K562 (cell line): Measurements from ENCODE around the gene RPS19BP1. TPM values are rescaled to one million over a fixed set of nuclear protein-coding genes. Genes with fewer than 3 reads are reported as not detected.

Experiments
- BRD9 ChIP-seq: fragments of 450-650 bp; IDR thresholded peaks from 2 replicates; pipeline ENCODE4 v1.6.1; 2018; ENCODE audit warnings: low read depth; ENCODE audit not compliant: partially characterized antibody
- NFIC ChIP-seq: fragments of 450-650 bp; IDR thresholded peaks from 2 replicates; pipeline ENCODE4 v1.6.1; 2017; ENCODE audit warnings: mild to moderate bottlenecking, inconsistent platforms
- SRSF9 ChIP-seq: fragments of 200-400 bp; formaldehyde crosslinking; IDR thresholded peaks from 2 replicates; pipeline ENCODE4 v1.6.1; 2017; ENCODE audit warnings: low read depth, low read length, borderline replicate concordance
- ZFP91 ChIP-seq: sonication (generic); formaldehyde crosslinking; IDR thresholded peaks from 2 replicates; pipeline ENCODE4 v1.8.0; 2022; ENCODE audit warnings: mild to moderate bottlenecking, missing genetic modification reagents
- ZNF280B ChIP-seq: fragments of 250-450 bp; sonication (Bioruptor Pico); IDR thresholded peaks from 2 replicates; pipeline ENCODE4 v1.5.1; 2021; ENCODE audit warnings: mild to moderate bottlenecking
- polyA plus RNA-seq, 8 experiments: library from polyadenylated mRNA; depleted of rRNA in 4 of 8; stranded (reverse) in 5 of 8; unstranded in 3 of 8; fragments of >200 nt; fragmentation: Nextera tagmentation in 2 of 8; fragmentation: Illumina TruSeq in 1 of 8; extraction: Ambion mirVana in 2 of 8; extraction: Trizol in 1 of 8; gene quantifications; 2 replicates each; pipeline versions ENCODE4 v1.2.1 to v1.2.3, GENCODE V29; 2011 to 2014; ENCODE audit warnings: inconsistent platforms in 1 of 8, missing spikeins in 1 of 8
- total RNA-seq, 7 experiments: library from RNA; depleted of rRNA in 6 of 7; stranded (reverse); fragments of >200 nt in 6 of 7; fragmentation: Illumina TruSeq in 2 of 7; extraction: Trizol in 2 of 7; gene quantifications; 2 replicates each; pipeline versions ENCODE4 v1.2.1 to v1.2.3, GENCODE V29; 2011 to 2021; ENCODE audit warnings: low replicate concordance in 1 of 7
- TF ChIP-seq, protein P1 (sequence below), 2 experiments: fragments of 150-350 bp in 1 of 2; IDR thresholded peaks; 2 replicates each; pipeline ENCODE4 v1.6.1; 2012 to 2016; ENCODE audit warnings: low read depth in 2 of 2, low read length in 2 of 2, mild to moderate bottlenecking in 1 of 2, moderate library complexity in 1 of 2
- TF ChIP-seq, protein P2 (sequence below): sonication (generic); formaldehyde crosslinking; IDR thresholded peaks from 2 replicates; pipeline ENCODE4 v1.8.0; 2023; ENCODE audit warnings: mild to moderate bottlenecking, missing genetic modification reagents
- TF ChIP-seq, protein P3 (sequence below): sonication (generic); formaldehyde crosslinking; IDR thresholded peaks from 2 replicates; pipeline ENCODE4 v1.8.0; 2023; ENCODE audit warnings: missing genetic modification reagents, mild to moderate bottlenecking, borderline replicate concordance

Gene RPS19BP1
- total and polyA plus RNA-seq, 9 of the 15 experiments (the other 6 are each of a cell fraction or from before 2014, with no cell fraction given) = 3.0 to 223 (median 84.3) TPM

DNA sequence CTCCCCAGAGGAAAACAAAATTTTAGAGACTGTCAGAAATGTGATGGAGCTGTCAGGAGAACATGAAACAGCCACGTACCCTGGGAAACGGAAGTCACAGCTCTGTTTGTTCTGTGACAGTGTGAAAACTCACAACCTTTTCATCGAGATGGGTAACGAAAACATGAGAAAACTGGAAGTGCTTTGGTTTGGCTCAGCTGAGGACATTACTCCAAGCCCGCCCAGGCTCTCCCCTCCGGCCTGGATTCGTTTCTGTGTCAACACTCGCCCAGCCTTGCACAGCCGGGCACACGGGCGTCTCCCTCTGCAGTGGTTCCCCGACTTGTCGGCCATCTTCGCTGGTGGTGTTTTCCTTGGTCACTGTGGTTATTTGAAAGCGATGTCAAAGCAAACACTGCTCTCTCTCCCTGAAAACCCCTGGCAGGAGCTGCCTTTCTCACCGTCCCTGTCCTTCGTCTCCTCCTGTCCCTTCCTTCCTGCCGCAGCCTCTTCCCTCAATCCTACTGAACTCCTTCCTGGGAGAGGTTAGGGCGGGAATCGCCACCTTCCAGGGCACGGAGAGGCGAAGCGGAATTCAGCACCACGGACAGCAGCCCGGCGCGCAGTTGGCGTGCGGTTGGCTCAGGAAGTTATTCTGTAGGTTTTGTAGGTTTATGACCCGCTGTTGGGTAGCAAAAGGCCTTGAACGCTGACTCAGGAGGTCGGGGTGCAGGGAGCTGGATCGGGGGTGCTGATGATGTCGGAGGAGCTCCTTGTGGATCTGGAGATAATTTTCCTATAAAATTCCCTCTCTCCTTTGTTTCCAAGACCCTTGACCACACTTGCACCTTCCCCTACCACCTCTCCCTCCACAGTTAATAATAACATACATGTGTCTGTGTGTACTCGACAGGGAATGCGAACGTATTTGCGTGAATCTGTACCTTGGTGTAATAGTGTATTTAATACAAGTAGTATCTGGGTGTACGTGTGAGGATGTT, 13.1 kb upstream of the RPS19BP1 start (continued):
- TF ChIP-seq, protein P1, sequence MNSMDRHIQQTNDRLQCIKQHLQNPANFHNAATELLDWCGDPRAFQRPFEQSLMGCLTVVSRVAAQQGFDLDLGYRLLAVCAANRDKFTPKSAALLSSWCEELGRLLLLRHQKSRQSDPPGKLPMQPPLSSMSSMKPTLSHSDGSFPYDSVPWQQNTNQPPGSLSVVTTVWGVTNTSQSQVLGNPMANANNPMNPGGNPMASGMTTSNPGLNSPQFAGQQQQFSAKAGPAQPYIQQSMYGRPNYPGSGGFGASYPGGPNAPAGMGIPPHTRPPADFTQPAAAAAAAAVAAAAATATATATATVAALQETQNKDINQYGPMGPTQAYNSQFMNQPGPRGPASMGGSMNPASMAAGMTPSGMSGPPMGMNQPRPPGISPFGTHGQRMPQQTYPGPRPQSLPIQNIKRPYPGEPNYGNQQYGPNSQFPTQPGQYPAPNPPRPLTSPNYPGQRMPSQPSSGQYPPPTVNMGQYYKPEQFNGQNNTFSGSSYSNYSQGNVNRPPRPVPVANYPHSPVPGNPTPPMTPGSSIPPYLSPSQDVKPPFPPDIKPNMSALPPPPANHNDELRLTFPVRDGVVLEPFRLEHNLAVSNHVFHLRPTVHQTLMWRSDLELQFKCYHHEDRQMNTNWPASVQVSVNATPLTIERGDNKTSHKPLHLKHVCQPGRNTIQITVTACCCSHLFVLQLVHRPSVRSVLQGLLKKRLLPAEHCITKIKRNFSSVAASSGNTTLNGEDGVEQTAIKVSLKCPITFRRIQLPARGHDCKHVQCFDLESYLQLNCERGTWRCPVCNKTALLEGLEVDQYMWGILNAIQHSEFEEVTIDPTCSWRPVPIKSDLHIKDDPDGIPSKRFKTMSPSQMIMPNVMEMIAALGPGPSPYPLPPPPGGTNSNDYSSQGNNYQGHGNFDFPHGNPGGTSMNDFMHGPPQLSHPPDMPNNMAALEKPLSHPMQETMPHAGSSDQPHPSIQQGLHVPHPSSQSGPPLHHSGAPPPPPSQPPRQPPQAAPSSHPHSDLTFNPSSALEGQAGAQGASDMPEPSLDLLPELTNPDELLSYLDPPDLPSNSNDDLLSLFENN (IDR thresholded peaks at IDR 0.05; ENCODE audit: low read depth in 2 of 2, low read length in 2 of 2) = no peak
- TF ChIP-seq BRD9 (no peak), ZFP91 (CRISPR knock-in tag) (no peak), SRSF9 (no peak), NFIC (no peak), ZNF280B (CRISPR knock-in tag) (no peak)
- TF ChIP-seq, protein P2, sequence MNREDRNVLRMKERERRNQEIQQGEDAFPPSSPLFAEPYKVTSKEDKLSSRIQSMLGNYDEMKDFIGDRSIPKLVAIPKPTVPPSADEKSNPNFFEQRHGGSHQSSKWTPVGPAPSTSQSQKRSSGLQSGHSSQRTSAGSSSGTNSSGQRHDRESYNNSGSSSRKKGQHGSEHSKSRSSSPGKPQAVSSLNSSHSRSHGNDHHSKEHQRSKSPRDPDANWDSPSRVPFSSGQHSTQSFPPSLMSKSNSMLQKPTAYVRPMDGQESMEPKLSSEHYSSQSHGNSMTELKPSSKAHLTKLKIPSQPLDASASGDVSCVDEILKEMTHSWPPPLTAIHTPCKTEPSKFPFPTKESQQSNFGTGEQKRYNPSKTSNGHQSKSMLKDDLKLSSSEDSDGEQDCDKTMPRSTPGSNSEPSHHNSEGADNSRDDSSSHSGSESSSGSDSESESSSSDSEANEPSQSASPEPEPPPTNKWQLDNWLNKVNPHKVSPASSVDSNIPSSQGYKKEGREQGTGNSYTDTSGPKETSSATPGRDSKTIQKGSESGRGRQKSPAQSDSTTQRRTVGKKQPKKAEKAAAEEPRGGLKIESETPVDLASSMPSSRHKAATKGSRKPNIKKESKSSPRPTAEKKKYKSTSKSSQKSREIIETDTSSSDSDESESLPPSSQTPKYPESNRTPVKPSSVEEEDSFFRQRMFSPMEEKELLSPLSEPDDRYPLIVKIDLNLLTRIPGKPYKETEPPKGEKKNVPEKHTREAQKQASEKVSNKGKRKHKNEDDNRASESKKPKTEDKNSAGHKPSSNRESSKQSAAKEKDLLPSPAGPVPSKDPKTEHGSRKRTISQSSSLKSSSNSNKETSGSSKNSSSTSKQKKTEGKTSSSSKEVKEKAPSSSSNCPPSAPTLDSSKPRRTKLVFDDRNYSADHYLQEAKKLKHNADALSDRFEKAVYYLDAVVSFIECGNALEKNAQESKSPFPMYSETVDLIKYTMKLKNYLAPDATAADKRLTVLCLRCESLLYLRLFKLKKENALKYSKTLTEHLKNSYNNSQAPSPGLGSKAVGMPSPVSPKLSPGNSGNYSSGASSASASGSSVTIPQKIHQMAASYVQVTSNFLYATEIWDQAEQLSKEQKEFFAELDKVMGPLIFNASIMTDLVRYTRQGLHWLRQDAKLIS (CRISPR knock-in tag) = 0 out of 2 replicates have a peak, but pooled peaks have one; percentile 51
- TF ChIP-seq, protein P3, sequence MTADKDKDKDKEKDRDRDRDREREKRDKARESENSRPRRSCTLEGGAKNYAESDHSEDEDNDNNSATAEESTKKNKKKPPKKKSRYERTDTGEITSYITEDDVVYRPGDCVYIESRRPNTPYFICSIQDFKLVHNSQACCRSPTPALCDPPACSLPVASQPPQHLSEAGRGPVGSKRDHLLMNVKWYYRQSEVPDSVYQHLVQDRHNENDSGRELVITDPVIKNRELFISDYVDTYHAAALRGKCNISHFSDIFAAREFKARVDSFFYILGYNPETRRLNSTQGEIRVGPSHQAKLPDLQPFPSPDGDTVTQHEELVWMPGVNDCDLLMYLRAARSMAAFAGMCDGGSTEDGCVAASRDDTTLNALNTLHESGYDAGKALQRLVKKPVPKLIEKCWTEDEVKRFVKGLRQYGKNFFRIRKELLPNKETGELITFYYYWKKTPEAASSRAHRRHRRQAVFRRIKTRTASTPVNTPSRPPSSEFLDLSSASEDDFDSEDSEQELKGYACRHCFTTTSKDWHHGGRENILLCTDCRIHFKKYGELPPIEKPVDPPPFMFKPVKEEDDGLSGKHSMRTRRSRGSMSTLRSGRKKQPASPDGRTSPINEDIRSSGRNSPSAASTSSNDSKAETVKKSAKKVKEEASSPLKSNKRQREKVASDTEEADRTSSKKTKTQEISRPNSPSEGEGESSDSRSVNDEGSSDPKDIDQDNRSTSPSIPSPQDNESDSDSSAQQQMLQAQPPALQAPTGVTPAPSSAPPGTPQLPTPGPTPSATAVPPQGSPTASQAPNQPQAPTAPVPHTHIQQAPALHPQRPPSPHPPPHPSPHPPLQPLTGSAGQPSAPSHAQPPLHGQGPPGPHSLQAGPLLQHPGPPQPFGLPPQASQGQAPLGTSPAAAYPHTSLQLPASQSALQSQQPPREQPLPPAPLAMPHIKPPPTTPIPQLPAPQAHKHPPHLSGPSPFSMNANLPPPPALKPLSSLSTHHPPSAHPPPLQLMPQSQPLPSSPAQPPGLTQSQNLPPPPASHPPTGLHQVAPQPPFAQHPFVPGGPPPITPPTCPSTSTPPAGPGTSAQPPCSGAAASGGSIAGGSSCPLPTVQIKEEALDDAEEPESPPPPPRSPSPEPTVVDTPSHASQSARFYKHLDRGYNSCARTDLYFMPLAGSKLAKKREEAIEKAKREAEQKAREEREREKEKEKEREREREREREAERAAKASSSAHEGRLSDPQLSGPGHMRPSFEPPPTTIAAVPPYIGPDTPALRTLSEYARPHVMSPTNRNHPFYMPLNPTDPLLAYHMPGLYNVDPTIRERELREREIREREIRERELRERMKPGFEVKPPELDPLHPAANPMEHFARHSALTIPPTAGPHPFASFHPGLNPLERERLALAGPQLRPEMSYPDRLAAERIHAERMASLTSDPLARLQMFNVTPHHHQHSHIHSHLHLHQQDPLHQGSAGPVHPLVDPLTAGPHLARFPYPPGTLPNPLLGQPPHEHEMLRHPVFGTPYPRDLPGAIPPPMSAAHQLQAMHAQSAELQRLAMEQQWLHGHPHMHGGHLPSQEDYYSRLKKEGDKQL = no peak
